ENCODE data around the gene MAU2. TPM values are rescaled to one million over a fixed set of nuclear protein-coding genes. Genes with fewer than 3 reads are reported as not detected.

Gene MAU2
- total RNA-seq, 1 experiment from 2014 or later: 72.6 TPM

DNA sequence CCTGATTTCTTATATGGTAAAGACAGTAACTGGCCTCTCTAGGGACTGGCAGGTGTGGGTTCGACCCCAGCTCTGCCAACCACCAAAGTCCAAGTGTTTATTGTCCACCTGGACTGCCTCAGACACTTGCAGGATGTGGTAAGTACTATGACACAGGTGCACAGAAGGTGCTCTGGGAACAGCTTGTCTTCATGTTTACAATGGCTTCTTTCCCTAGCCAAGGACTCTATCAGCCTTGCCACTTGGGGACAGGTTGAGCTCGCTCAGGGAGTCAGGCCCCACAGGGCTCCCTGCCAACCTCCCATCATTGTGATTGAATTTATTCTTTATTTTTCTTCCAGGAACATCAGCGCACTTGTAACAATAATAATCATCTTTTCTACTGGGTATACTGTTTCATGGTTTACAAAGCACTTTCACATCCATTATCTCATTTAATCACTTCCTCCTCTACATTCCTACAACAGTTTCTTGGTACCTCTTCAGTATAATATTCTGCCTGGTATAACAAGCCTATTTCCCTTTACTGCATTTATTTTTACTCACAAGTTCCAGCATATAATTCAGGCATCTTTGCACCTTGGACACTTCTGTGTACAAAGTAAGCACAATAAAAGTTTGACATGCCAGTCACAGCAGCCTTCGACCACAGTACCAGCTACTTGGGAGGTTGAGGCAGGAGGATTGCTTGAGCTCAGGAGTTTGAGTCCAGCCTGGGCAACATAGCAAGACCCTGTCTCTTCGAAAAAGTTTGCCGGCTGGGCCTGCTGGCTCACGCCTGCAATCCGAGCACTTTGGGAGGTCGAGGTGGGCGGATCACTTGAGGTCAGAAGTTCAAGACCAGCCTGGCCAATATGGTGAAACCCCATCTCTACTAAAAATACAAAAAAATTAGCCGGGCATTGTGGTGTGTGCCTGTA, 60.6 kb downstream of the MAU2 start:
- Histone ChIP-seq H3K27me3 (replicated peaks; ENCODE audit: insufficient read depth, low read depth, low read length, poor library complexity) (no peaks in the 10 kb centered on the region), H3K4me3 (ENCODE audit: low read depth, low read length, poor library complexity, severe bottlenecking) (no peak overlapping the region), H3K36me3 (ENCODE audit: insufficient read depth, low read length, poor library complexity, severe bottlenecking) (no peaks in the 10 kb centered on the region), H3K4me1 (ENCODE audit: insufficient read depth, low read length, poor library complexity, severe bottlenecking) (peaks cover 14% of the 10 kb centered on the region), H3K27ac (ENCODE audit: low read depth, low read length, poor library complexity, severe bottlenecking) (no peak overlapping the region), H3K9me3 (ENCODE audit: low read depth, low read length, poor library complexity, severe bottlenecking) (no peaks in the 10 kb centered on the region)
- intact Hi-C loops (cut with micrococcal nuclease; ENCODE audit: unreplicated experiment): no loop called here
- DNase-seq (ENCODE audit: low spot score): peak; percentile 35
- ChIA-PET CTCF (no interaction called here), POLR2A (ENCODE audit: low non-redundant PET) (no interaction called here)
- BruUV-seq (replicated peaks): no TSS peak
- TF ChIP-seq, protein P1, sequence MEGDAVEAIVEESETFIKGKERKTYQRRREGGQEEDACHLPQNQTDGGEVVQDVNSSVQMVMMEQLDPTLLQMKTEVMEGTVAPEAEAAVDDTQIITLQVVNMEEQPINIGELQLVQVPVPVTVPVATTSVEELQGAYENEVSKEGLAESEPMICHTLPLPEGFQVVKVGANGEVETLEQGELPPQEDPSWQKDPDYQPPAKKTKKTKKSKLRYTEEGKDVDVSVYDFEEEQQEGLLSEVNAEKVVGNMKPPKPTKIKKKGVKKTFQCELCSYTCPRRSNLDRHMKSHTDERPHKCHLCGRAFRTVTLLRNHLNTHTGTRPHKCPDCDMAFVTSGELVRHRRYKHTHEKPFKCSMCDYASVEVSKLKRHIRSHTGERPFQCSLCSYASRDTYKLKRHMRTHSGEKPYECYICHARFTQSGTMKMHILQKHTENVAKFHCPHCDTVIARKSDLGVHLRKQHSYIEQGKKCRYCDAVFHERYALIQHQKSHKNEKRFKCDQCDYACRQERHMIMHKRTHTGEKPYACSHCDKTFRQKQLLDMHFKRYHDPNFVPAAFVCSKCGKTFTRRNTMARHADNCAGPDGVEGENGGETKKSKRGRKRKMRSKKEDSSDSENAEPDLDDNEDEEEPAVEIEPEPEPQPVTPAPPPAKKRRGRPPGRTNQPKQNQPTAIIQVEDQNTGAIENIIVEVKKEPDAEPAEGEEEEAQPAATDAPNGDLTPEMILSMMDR (conservative IDR thresholded peaks at IDR 0.05; ENCODE audit: low read depth, low read length): no peak
- no peak for TF ChIP-seq EZH2 (IDR thresholded peaks at IDR 0.05; ENCODE audit: borderline replicate concordance, low read depth, low read length, poor library complexity, severe bottlenecking)

DNA sequence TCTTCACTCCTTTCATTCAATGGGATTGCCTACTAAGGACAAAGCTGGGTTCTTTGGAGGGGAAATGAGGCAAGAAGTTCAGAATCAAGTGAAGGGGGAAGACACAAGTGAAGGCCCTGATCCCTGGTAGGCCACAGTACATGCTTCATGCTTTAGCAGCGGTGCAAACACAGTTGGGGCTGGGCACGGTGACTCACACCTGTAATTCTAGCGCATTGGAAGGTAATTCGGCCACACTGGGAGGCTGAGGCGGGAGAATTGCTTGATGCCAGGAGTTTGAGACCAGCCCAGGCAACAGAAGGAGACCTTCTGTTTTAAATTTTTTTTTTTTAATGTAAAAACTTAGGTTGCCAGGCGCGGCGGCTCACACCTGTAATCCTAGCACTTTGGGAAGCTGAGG, 61.5 kb downstream of the MAU2 start:
- POLR2A ChIA-PET (ENCODE audit: low non-redundant PET): no interaction called here
- Histone ChIP-seq H3K27ac (ENCODE audit: low read depth, low read length, poor library complexity, severe bottlenecking) (no peak overlapping the region), H3K4me1 (ENCODE audit: insufficient read depth, low read length, poor library complexity, severe bottlenecking) (peaks cover 14% of the 10 kb centered on the region), H3K9me3 (ENCODE audit: low read depth, low read length, poor library complexity, severe bottlenecking) (no peaks in the 10 kb centered on the region), H3K36me3 (ENCODE audit: insufficient read depth, low read length, poor library complexity, severe bottlenecking) (no peaks in the 10 kb centered on the region), H3K4me3 (ENCODE audit: low read depth, low read length, poor library complexity, severe bottlenecking) (no peak overlapping the region), H3K27me3 (replicated peaks; ENCODE audit: insufficient read depth, low read depth, low read length, poor library complexity) (no peaks in the 10 kb centered on the region)
- CTCF ChIA-PET: no interaction called here
- intact Hi-C loops (cut with micrococcal nuclease; ENCODE audit: unreplicated experiment): no loop called here
- TF ChIP-seq, protein P1 (conservative IDR thresholded peaks at IDR 0.05; ENCODE audit: low read depth, low read length): no peak
- TF ChIP-seq EZH2 (IDR thresholded peaks at IDR 0.05; ENCODE audit: borderline replicate concordance, low read depth, low read length, poor library complexity, severe bottlenecking): no peak
- DNase-seq (ENCODE audit: low spot score): no peak
- no TSS peak for BruUV-seq (replicated peaks)

DNA sequence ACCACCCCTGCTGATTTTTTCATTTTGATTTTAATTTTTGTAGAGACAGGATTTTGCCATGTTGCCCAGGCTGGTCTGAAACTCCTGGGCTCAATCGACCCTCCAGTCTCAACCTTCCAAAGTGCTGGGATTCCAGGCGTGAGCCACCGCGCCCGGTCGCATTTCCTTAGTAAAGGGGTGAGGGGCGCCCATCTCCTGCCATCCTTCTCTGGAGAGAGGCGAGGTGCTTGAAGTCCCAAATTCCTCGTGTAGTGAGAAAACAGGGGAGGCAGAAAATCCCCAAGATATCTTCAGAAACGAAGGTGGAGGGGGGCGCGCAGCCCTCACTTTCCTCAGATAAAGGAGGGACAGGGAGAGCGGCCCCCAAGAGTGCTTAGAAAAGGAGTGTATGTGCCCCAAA, 63.9 kb downstream of the MAU2 start:
- Histone ChIP-seq H3K4me1 (ENCODE audit: insufficient read depth, low read length, poor library complexity, severe bottlenecking) (peaks cover 18% of the 10 kb centered on the region), H3K9me3 (ENCODE audit: low read depth, low read length, poor library complexity, severe bottlenecking) (no peaks in the 10 kb centered on the region), H3K27ac (ENCODE audit: low read depth, low read length, poor library complexity, severe bottlenecking) (peak overlapping the region; percentile 78), H3K27me3 (replicated peaks; ENCODE audit: insufficient read depth, low read depth, low read length, poor library complexity) (no peaks in the 10 kb centered on the region), H3K36me3 (ENCODE audit: insufficient read depth, low read length, poor library complexity, severe bottlenecking) (no peaks in the 10 kb centered on the region), H3K4me3 (ENCODE audit: low read depth, low read length, poor library complexity, severe bottlenecking) (peak overlapping the region; percentile 92)
- intact Hi-C loops (cut with micrococcal nuclease; ENCODE audit: unreplicated experiment): no loop called here
- DNase-seq (ENCODE audit: low spot score): no peak
- ChIA-PET POLR2A (ENCODE audit: low non-redundant PET) (no interaction called here), CTCF (no interaction called here)
- no peak for TF ChIP-seq EZH2 (IDR thresholded peaks at IDR 0.05; ENCODE audit: borderline replicate concordance, low read depth, low read length, poor library complexity, severe bottlenecking)
- TF ChIP-seq, protein P1 (conservative IDR thresholded peaks at IDR 0.05; ENCODE audit: low read depth, low read length): no peak
- BruUV-seq (replicated peaks): no TSS peak
